ENCODE measurements around the gene CDKAL1. TPM values are rescaled to one million over a fixed set of nuclear protein-coding genes. Genes with fewer than 3 reads are reported as not detected.

CDKAL1 gene
- total RNA-seq, 1 donor from 2014 or later, result 39.6 TPM

GRCh38 chr6:20678831-20679352, 144.6 kb downstream of the CDKAL1 start:
- peaks cover 3% of the 10 kb centered on the region for H3K4me1 Mint-ChIP-seq
- H3K27me3 ChIP-seq, result no peaks in the 10 kb centered on the region
- H3K36me3 Mint-ChIP-seq, result peaks cover 2% of the 10 kb centered on the region
- H3K27me3 Mint-ChIP-seq (ENCODE audit: insufficient read depth, low read depth), result no peaks in the 10 kb centered on the region
- no peak overlapping the region for H3K4me3 Mint-ChIP-seq
- no peaks in the 10 kb centered on the region for H3K9me3 Mint-ChIP-seq
- no peak overlapping the region for H3K9ac ChIP-seq
- no peaks in the 10 kb centered on the region for H3K9me3 ChIP-seq (ENCODE audit: low read depth)
- TF ChIP-seq EZH2phosphoT487 (IDR thresholded peaks at IDR 0.05), result no peak
- no peak for TF ChIP-seq CTCF (IDR thresholded peaks at IDR 0.05)
- no peak for TF ChIP-seq EZH2 (IDR thresholded peaks at IDR 0.05)
- no peaks in the 10 kb centered on the region for H3K4me1 ChIP-seq
- no peak overlapping the region for H3K27ac Mint-ChIP-seq
- no peaks in the 10 kb centered on the region for H3F3A ChIP-seq (ENCODE audit: low read depth)
- H3K4me2 ChIP-seq, result no peak overlapping the region
- no peak overlapping the region for H3K4me3 ChIP-seq
- no peaks in the 10 kb centered on the region for H4K20me1 ChIP-seq (ENCODE audit: low read depth)
- H3K27ac ChIP-seq, result no peak overlapping the region
- no peaks in the 10 kb centered on the region for H3K36me3 ChIP-seq
- H3K79me2 ChIP-seq (ENCODE audit: low read depth), result no peaks in the 10 kb centered on the region
- DNase-seq (ENCODE audit: low spot score), result no peak
- no peak overlapping the region for H2AFZ ChIP-seq (replicated peaks)

- no peak overlapping the region for H3K4me3 ChIP-seq
- Mint-ChIP-seq H3K4me3 (no peak overlapping the region), H3K9me3 (peaks cover 4% of the 10 kb centered on the region), H3K36me3 (no peaks in the 10 kb centered on the region), H3K4me1 (peaks cover 3% of the 10 kb centered on the region), H3K27ac (no peak overlapping the region), H3K27me3 (ENCODE audit: insufficient read depth, low read depth) (no peaks in the 10 kb centered on the region)
- H3K4me1 ChIP-seq, result no peaks in the 10 kb centered on the region
- no peaks in the 10 kb centered on the region for H4K20me1 ChIP-seq (ENCODE audit: low read depth)
- no peaks in the 10 kb centered on the region for H3K27me3 ChIP-seq
- no peak overlapping the region for H2AFZ ChIP-seq (replicated peaks)
- no peaks in the 10 kb centered on the region for H3K36me3 ChIP-seq
- no peaks in the 10 kb centered on the region for H3F3A ChIP-seq (ENCODE audit: low read depth)
- DNase-seq (ENCODE audit: low spot score), result no peak
- no peak overlapping the region for H3K9ac ChIP-seq
- H3K4me2 ChIP-seq, result no peak overlapping the region
- peaks cover 8% of the 10 kb centered on the region for H3K79me2 ChIP-seq (ENCODE audit: low read depth)
- TF ChIP-seq CTCF (IDR thresholded peaks at IDR 0.05), result no peak
- no peak for TF ChIP-seq EZH2 (IDR thresholded peaks at IDR 0.05)
- no peak for TF ChIP-seq EZH2phosphoT487 (IDR thresholded peaks at IDR 0.05)
- H3K27ac ChIP-seq, result no peak overlapping the region
- no peaks in the 10 kb centered on the region for H3K9me3 ChIP-seq (ENCODE audit: low read depth)
Measured at GRCh38 chr6:20680697-20681165, 146.5 kb downstream of the CDKAL1 start.

- peaks cover 10% of the 10 kb centered on the region for H3K79me2 ChIP-seq (ENCODE audit: low read depth)
- no peaks in the 10 kb centered on the region for H3K36me3 Mint-ChIP-seq
- no peaks in the 10 kb centered on the region for H3K4me1 ChIP-seq
- no peak overlapping the region for H3K27ac Mint-ChIP-seq
- H3K27me3 Mint-ChIP-seq (ENCODE audit: insufficient read depth, low read depth), result no peaks in the 10 kb centered on the region
- no peak overlapping the region for H2AFZ ChIP-seq (replicated peaks)
- H3K9me3 Mint-ChIP-seq, result peaks cover 4% of the 10 kb centered on the region
- H3K9ac ChIP-seq, result no peak overlapping the region
- no peak for DNase-seq (ENCODE audit: low spot score)
- no peak for TF ChIP-seq EZH2phosphoT487 (IDR thresholded peaks at IDR 0.05)
- TF ChIP-seq EZH2 (IDR thresholded peaks at IDR 0.05), result no peak
- no peak for TF ChIP-seq CTCF (IDR thresholded peaks at IDR 0.05)
- no peak overlapping the region for H3K4me3 ChIP-seq
- H3F3A ChIP-seq (ENCODE audit: low read depth), result no peaks in the 10 kb centered on the region
- H3K36me3 ChIP-seq, result no peaks in the 10 kb centered on the region
- H3K27ac ChIP-seq, result no peak overlapping the region
- H3K27me3 ChIP-seq, result no peaks in the 10 kb centered on the region
- peaks cover 3% of the 10 kb centered on the region for H3K4me1 Mint-ChIP-seq
- H4K20me1 ChIP-seq (ENCODE audit: low read depth), result no peaks in the 10 kb centered on the region
- H3K9me3 ChIP-seq (ENCODE audit: low read depth), result no peaks in the 10 kb centered on the region
- no peak overlapping the region for H3K4me3 Mint-ChIP-seq
- H3K4me2 ChIP-seq, result no peak overlapping the region
Measured at GRCh38 chr6:20681243-20681684, 147.0 kb downstream of the CDKAL1 start.

Measured in neural progenitor cell (in vitro differentiated cells).